AG08395 (cell line): Measurements from ENCODE around the gene LHX1.

Source experiments
- DNase-seq: peaks from one replicate; pipeline ENCODE4 v3.0.0; 2012; ENCODE audit warnings: mixed read lengths, low spot score

LHX1 gene

DNA sequence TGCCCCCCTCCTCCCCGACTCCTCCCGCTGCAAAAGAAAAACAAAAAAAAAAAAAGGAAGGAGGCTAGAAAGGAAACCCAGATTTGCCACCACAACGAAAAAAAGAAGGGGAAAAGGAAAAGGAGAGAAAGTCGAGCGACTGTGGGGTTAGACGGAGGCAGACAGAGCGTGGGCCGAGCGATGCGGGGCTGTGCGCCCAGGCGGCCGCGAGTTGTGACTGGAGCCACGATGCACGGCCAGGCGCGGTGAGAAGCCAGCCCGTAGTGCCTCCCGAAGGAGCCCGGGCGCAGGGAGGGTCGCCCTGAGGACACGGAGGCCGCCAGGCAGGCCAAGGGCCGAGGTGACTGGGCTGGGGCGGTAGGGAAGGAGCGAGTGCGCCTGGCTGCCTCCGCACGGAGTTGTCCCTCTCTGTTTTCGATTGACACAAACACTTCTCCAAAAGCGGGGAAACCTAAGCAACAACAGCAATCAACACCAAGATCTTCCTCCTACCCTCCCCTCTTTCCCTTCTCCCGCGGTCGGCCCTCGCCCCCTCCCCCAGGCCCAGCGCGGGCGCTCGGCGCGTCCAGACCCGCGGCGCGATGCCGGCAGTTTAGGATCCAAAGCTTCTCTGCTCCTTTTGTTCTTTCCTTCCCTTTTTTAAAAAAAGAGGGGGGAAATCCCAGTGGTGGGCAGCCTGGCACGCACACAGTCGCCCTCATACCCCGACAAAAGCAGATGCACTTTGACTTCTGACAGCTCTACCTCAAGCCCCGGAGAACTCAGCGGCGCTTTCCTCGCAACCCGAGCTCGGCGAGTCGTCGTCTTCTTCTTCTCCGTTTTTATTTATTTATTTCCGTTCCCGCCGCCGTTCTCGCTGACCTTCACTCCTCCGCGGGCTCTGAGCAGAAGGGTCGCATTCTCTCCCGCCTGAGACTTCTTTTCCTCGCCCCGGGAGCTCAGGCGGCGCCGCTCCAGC is at the start of gene LHX1:
TSS of gene LHX1 (plus strand) at position 475 of the 958 bp plus-strand sequence. CDS start 723 bp downstream, outside the sequence.
- no peak for DNase-seq

- DNase-seq = no peak
Measured at GRCh38 chr17:36888236-36888951, 48.9 kb upstream of the LHX1 start.

DNA sequence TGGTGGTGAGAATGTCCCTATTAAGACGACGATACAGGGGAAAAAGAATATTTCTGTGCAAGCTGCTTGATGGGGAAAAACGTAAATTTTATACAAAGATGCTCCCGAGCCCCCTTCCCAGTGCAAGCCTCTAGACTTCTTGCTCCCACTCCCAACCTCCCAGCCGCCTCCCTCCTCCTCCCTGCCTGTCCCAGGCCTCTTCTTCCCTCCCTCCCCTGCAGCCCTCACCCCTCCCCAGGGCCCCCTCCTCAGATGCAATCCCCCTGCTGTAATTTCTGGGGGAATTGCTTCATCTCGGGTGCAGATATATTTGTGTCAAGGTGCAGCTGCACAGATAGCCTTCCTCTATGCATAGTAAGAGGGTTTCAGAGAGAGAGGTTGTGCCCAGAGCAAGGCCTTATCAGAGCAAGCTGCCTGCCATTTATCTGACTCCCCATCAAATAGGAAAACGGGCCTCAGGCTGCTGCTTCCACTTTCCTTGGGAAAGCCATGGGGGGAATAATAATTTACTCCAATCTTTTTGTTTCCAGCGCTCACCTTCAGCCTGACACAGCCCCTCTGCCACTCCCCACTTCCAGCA is 47.4 kb upstream of the LHX1 start:
- DNase-seq = no peak

DNA sequence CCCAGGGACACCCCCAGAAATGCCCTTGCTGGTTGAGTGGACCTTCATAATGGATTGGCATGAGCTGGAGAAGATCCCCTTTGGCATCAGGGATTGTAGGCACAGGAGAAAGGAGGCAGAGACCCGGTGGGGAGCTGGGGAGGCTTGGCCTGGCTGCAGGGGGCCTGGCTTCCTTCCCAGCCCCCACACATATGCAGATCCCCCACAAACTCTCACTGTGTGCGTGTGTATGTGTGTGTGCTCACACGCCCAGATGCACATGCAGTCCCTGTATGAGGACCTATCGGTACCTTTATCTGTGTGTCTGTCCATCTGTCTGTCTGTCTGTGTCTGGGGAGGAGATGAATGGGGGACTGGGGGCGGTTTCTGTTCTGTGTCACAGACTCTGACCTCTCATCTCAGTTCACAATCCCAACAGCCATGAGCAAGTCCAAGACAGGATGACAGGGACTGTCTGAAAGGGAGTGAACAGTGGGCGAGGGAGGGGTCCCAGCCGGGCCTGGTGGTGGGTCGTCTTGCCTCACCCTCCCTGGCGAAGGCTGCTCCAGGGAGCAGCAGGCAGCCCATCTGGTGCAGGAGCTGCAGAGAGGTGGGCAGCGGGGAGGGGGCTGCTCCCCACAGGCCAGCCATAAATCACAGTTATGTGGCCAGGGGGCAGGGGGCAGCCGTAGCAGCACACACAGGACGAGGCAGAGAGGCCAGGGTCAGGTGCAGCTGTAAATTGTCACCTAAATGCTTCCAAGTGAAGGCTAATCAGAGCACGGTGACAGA is 46.7 kb upstream of the LHX1 start:
- no peak for DNase-seq

DNA sequence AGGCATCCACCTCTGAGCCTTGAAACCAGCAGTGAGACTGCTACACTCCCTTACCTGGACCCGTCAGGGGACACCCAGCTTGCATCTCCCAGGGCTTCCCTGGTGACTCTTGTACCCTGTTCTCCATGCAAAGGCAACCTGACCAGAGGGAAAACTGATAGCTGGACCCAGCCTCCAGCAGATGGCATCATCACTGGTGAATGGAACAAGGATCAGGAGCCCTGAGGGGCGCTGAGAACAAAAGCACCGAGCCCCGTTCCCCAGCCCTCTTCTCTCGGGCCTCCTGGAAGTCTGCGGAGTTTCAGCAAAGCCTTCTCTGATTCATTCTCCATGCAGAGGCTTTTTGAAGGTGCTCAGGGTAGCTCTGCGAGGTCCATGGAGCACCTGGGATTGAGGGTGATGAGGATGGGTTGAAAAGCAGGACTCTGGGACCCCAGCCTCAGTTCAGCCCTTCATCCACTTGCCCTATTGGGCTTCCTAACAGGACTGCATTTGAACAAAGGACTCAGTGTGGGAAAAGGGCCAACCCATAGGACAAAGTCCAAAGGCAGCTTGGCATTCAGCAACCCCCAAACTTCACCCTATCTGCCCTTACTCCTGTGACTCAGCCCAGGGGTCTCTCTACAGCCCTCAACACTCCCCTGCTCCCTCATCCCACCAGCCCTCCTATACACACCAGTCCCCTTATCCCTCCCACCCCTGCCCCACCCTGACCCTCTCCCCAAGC is 45.0 kb upstream of the LHX1 start:
- DNase-seq = no peak

GRCh38 chr17:36894177-36894576 is 43.1 kb upstream of the LHX1 start:
- no peak for DNase-seq

GRCh38 chr17:36894925-36895324 is 42.4 kb upstream of the LHX1 start:
- DNase-seq = no peak

- no peak for DNase-seq
Measured at GRCh38 chr17:36899250-36900159, 37.8 kb upstream of the LHX1 start.

DNA sequence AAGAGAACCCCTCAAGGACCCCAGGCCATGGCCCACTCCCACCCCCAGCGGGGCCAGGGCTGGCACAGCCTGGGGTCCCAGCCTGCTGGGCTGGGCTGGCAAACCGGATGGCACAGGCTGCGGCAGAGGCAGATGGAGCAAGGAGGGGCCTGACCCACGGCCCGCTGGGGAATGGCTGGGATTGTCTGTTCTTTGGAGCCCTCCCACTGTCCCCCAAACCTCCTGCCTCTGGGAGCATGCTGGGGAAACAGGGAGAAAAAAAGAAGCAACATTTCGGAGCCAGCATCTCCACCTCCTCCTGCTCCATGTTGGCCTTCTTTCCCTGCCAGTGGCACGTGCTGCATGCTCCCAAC is 37.1 kb upstream of the LHX1 start:
- DNase-seq = no peak

- DNase-seq = no peak
Measured at GRCh38 chr17:36901506-36901905, 35.8 kb upstream of the LHX1 start.

DNA sequence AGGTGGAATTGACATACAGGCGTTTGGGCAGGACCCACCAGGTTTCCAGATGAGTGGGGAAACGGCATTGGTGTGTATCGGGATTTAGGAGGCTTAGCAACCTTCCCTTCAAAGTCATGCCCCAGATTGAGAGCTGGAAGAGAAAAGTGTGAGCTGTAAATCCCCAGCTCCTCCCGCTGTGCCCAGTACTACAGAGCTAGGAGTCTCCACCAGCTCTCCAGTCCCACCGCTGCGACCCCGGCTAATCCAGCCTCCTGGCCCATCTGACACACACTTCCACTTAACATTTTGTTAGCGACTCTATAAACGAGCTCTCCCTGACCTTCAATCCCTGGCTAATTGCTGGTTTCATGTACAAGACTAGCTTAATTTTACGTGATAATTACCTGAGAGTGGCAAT is 29.9 kb upstream of the LHX1 start:
- no peak for DNase-seq

DNA sequence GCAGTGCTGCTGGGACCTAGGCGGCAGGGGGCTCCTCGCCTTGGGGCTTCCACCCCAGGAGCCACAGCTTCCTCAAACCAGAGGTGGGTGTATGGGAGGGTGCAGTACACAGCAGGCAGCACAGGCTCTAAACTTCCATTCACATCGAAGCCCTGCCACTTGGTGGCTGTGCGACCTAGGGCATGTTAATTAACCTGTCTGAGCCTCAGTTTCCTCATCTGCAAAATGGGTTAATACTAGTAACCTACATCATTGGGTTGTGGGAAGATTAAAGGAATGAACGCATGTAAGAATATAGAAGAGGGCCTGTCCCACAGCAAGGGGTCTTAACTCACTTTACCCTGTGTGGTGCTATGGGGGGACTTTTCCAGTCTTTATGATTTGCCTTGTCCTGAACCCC is 26.8 kb upstream of the LHX1 start:
- DNase-seq = no peak

DNA sequence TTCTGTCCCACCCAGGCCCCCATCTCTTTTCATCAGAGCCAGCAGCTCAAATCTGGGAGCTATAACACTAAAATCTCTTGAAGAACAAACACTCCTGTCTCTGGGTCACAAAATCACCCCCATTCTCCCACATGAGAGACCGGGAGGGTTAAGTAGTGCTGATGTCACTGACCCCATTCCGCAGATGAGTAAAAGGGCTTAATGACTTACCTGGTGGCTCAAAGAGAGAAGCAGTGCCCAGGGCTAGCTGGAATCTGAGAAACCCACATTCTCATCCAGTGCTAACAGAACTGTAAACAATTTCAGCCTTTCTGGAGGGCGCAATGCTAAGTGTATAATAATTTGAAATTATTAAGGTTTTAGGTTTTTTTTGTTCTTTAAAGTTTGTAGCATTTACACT is 26.3 kb upstream of the LHX1 start:
- DNase-seq = no peak

DNA sequence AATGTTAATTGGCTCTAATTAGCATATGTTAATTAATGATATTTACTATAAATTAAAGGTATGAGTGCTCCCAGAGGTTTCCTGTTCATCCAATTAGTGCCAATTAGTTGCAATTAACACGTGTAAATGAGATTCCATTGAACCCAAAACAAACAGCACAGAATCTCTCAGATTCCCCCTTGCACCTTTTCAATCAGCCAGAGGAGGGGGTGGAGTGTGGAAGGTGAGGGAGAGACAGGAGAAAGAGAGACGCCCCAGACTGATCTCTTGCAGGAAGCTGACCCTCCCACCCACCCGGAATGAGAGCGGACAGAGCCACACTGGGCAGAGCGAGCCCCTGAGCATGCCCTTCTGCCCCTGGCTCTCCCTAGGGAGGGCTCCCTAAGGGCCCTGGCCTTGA is 24.1 kb upstream of the LHX1 start:
- DNase-seq = no peak

- no peak for DNase-seq
Measured at GRCh38 chr17:36918211-36918691, 19.0 kb upstream of the LHX1 start.

GRCh38 chr17:36919407-36919968 is 17.8 kb upstream of the LHX1 start:
- no peak for DNase-seq

GRCh38 chr17:36920032-36921005 is 17.0 kb upstream of the LHX1 start:
- DNase-seq = no peak

GRCh38 chr17:36921095-36921851 is 16.0 kb upstream of the LHX1 start:
- DNase-seq = no peak
